Astrocyte of the cerebellum (primary cell): ENCODE data around the gene FAM184B.

Experiments used
- DNase-seq: peaks from one replicate; pipeline ENCODE4 v3.0.0-alpha.2; 2011; ENCODE audit warnings: low read depth
- H3K4me3 ChIP-seq: 2 replicates; pipeline ENCODE4 v1.5.1; 2011; ENCODE audit warnings: mild to moderate bottlenecking, low read depth, low read length, moderate library complexity
- in situ Hi-C: cut with HindIII; loops from 2 replicates; pipeline ENCODE4 v1.10.0; 2017; ENCODE audit warnings: low sequenced_read_pairs
- TF ChIP-seq, protein P1 (sequence below): IDR thresholded peaks from 2 replicates; pipeline ENCODE4 v1.5.1; 2012; ENCODE audit warnings: low read length, low read depth, moderate library complexity, mild to moderate bottlenecking; ENCODE audit errors: missing control alignments

Gene FAM184B

DNA sequence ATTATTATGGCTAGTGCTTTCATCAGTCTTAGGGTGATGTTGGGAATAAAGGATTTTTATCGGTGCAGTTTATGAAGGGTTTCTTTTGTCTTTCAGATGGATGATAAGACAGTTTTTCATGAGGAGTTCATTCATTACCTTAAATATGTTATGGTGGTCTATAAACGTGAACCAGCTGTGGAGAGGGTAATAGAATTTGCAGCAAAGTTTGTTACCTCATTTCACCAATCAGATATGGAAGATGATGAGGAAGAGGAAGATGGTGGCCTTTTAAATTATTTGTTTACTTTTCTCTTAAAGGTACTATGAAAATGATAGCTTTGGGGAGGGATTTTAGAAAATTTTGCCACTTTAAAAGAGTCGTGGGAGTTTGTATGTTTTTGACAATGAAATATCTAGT is 30.7 kb upstream of the FAM184B start:
- peak overlapping the region; percentile 88 for H3K4me3 ChIP-seq

DNA sequence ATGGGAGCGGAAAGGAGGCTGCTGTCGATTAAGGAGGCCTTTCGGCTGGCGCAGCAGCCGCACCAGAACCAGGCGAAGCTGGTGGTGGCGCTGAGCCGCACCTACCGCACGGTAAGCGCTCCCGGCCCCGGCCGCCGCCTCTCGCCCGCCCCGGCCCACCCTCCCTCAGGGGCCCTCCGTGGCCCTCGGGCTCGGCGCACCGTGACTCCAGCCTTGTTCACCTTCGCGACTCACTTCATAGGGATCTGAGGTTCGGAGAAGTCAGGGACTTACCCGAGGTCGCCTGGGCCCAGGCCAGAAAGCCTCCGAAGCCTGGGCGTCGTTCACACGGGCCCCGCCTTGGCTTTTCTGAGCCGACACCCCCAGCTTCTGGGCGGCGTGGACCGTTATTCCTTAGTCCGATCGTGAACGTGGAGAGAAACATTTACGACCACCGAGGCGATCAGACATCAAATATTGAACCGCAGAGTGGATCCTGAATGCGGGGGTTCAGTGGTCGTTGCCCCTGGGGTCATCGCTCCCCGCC is 29.7 kb upstream of the FAM184B start:
- peak overlapping the region; percentile 88 for H3K4me3 ChIP-seq
- in situ Hi-C loops = no loop called here
- no peak for DNase-seq
- TF ChIP-seq, protein P1, sequence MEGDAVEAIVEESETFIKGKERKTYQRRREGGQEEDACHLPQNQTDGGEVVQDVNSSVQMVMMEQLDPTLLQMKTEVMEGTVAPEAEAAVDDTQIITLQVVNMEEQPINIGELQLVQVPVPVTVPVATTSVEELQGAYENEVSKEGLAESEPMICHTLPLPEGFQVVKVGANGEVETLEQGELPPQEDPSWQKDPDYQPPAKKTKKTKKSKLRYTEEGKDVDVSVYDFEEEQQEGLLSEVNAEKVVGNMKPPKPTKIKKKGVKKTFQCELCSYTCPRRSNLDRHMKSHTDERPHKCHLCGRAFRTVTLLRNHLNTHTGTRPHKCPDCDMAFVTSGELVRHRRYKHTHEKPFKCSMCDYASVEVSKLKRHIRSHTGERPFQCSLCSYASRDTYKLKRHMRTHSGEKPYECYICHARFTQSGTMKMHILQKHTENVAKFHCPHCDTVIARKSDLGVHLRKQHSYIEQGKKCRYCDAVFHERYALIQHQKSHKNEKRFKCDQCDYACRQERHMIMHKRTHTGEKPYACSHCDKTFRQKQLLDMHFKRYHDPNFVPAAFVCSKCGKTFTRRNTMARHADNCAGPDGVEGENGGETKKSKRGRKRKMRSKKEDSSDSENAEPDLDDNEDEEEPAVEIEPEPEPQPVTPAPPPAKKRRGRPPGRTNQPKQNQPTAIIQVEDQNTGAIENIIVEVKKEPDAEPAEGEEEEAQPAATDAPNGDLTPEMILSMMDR = no peak

More for the DNA sequence above, 30.7 kb upstream of the FAM184B start:
- in situ Hi-C loops = no loop called here
- TF ChIP-seq, protein P1 = no peak
- DNase-seq = no peak

DNA sequence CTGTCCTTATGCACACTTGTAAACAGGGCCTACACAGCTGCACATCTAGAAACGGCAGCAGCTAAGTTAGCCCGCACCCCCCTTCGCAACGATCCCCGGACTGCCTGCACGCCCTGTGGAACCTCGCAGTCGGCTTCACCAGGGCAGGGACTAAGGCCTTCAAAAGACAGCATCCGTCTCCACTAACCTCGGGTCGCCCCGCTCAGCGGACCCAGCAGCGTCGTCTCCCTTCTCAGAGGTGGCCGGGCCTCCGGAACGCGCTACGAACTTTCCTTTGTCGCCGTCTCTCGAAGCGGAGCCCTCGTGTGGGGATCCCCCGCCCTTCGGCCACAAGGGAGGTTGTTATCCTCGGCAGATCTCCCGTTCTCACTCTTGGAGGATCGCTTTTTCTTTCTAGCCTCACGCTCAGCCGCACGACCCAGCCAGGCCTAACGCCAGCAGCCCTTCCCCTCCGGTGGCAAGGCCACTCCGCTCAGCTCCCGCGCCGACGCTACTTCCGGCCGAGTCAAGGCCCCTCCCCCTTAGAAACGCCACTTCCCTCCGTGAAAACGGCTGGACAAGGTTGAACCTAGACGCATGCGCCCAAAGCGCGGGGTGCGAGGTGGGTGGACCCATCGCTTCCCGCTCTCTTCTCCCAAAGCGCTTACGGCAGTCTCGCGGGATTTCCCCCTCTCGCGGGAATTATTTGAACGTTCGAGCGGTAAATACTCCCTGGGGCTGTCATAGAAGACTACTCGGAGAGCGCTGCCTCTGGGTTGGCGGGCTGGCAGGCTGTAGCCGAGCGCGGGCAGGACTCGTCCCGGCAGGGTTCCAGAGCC is 29.0 kb upstream of the FAM184B start, which contains the start of the genes DCAF16 and NCAPG:
DCAF16 (minus strand) TSS at position 498 of the 818 bp plus-strand sequence. CDS start 6,616 bp downstream, outside the sequence.
NCAPG (plus strand) TSS at position 720 of the 818 bp plus-strand sequence. CDS start 99 bp downstream, outside the sequence.
- TF ChIP-seq, protein P1 = no peak
- in situ Hi-C loops = no loop called here
- H3K4me3 ChIP-seq = peak within 1 kb of the TSS; percentile 88
- DNase-seq = peak; percentile 99

DNA sequence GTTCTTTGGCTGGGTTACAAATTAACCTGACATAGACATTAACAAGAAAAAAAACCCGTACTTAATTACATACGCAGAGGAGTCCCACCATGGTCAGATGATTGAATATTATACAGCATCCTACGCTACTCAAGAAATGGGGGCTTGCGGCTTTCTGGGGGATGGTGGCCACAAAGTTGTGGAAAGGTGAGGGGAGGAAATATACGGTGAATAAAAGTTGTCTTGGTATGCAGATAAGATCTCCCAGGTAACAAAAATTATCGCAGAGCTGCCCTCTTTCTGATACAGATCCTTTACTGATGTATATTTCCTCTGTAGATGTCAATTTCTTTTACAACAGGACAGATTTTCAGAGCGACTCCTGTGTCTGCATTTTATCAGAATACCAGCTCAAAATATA is 28.2 kb upstream of the FAM184B start:
- no peak for DNase-seq
- in situ Hi-C loops = no loop called here
- peak overlapping the region; percentile 88 for H3K4me3 ChIP-seq
- TF ChIP-seq, protein P1 = no peak

DNA sequence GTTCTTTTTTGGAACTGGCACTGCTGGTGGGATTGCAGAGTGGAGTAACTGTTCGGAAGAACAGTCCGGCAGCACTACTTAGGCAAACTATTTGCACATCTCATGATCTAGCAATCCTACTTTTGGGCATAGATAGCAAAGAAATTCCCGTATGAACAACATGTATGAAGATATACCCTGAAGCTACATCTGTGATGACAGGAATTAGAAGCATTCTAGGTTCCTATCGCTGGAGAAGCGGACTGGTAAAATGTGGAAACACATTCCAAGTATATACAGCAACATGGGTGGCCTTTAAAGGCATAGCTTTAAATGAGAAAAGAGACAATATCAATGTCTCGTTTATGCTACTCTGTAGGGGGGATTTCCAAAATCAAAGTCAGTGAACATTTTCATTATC is 26.0 kb upstream of the FAM184B start:
- in situ Hi-C loops = no loop called here
- TF ChIP-seq, protein P1 = no peak
- H3K4me3 ChIP-seq = peak overlapping the region; percentile 30
- no peak for DNase-seq

DNA sequence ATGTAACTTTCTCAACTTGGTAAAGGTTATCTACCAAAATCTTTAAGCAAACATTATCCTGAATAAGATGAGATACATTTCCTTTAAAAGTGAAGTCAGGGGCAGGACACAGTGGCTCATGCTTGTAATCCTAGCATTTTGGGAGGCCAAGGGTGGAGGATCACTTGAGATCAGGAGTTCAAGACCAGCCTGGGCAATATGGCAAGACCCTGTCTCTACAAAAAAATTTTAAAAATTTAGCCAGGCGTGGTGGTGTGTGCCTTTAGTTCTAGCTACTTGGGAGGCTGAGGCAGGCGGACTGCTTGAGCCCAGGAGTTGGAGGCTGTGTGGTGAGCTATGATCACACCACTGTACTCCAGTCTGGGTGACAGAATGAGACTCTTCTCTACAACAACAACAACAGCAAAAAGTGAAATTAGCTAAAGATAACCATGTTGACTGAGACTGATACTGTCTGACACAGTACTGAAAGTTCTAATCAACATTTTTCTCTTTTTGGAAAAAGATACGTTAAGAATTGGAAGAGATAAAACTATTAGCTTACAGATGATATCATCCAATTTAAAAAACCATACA is 24.2 kb upstream of the FAM184B start:
- in situ Hi-C loops = no loop called here
- TF ChIP-seq, protein P1 = no peak
- DNase-seq = no peak
- H3K4me3 ChIP-seq = no peak overlapping the region
